Cardiac muscle cell (in vitro differentiated cells and primary cell): Measurements from ENCODE around the gene WDR38. TPM values are rescaled to one million over a fixed set of nuclear protein-coding genes. Genes with fewer than 3 reads are reported as not detected.

Source experiments
- DNase-seq, 2 donors: peaks; one replicate each; pipeline versions ENCODE4 v3.0.0 to v3.0.0-alpha.2; 2010 to 2017; ENCODE audit warnings: low read depth in 1 of 2, low spot score in 1 of 2
- H3K27ac ChIP-seq: fragments of 200-600 bp; sonication (generic); 2 replicates; pipeline ENCODE4 v1.5.1; 2016
- H3K27me3 ChIP-seq: fragments of 200-600 bp; sonication (generic); 2 replicates; pipeline ENCODE4 v1.6.0; 2016; ENCODE audit warnings: control low read depth
- H3K36me3 ChIP-seq: fragments of 200-600 bp; sonication (generic); 2 replicates; pipeline ENCODE4 v1.5.1; 2016; ENCODE audit warnings: control low read depth
- H3K4me1 ChIP-seq: fragments of 200-600 bp; sonication (generic); 2 replicates; pipeline ENCODE4 v1.8.1; 2017; ENCODE audit warnings: low read depth, mild to moderate bottlenecking, mixed run types
- H3K4me3 ChIP-seq: fragments of 200-600 bp; sonication (generic); 2 replicates; pipeline ENCODE4 v1.5.1; 2016; ENCODE audit warnings: mild to moderate bottlenecking
- H3K9me3 ChIP-seq: fragments of 200-600 bp; sonication (generic); 2 replicates; pipeline ENCODE4 v1.5.1; 2017; ENCODE audit warnings: low read depth, mild to moderate bottlenecking, control low read depth
- CTCF ChIP-seq: IDR thresholded peaks from 2 replicates; pipeline ENCODE4 v1.5.1; 2012; ENCODE audit warnings: low read depth, mild to moderate bottlenecking, low read length
- polyA plus RNA-seq: library from polyadenylated mRNA; unstranded; fragments of >200 nt; fragmentation: Nextera tagmentation; extraction: Ambion mirVana; gene quantifications from 2 replicates; pipeline ENCODE4 v1.2.1, GENCODE V29; 2016
- total RNA-seq: library from RNA; depleted of rRNA; stranded (reverse); fragments of >200 nt; gene quantifications from 2 replicates; pipeline ENCODE4 v1.2.3, GENCODE V29; 2016

The WDR38 gene
- total and polyA plus RNA-seq, 2 experiments from 2014 or later: not detected

DNA sequence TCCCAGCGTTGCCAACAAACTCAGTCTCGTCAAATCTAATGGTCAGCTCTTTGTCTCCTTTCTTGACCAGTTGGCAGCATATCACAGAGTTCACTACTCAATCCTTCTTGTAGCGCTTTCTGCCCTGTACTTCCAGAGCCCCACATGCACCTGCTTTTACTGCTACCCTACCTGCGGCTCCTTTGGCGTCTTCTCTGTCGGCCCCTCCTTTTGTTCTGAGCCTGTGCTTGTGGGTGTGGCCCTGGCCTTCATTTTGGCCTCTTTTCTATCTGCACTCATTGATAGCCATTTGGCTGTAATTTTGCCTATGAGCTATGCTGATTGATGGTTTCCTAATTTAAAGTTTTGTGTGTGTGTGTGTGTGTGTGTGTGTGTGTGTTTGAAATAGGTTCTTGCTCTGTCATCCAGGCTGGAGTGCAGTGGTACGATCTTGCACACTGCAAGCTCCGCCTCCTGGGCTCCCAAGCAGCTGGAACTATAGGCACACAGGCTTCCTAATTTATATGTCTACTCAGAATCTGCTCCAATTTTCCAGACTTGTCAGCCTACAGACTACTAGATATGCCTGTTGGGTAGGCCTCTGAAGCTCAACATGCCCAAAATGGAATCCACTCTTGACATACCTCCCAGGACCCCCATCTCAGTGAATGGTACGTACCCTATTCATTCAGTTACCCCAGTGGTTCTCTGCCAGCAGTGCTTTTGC lies 40.9 kb downstream of the WDR38 start:
- Histone ChIP-seq H3K27ac (no peak overlapping the region), H3K4me3 (no peak overlapping the region), H3K27me3 (no peaks in the 10 kb centered on the region), H3K9me3 (no peaks in the 10 kb centered on the region), H3K36me3 (peaks cover 34% of the 10 kb centered on the region), H3K4me1 (no peaks in the 10 kb centered on the region)
- no peak for TF ChIP-seq CTCF
- no peak for DNase-seq

- Histone ChIP-seq H3K27me3 (no peaks in the 10 kb centered on the region), H3K36me3 (peaks cover 33% of the 10 kb centered on the region), H3K4me1 (no peaks in the 10 kb centered on the region), H3K9me3 (no peaks in the 10 kb centered on the region), H3K4me3 (no peak overlapping the region), H3K27ac (no peak overlapping the region)
- peak; percentile 36 to 72 for DNase-seq
- peak; percentile 64 for TF ChIP-seq CTCF
Measured at GRCh38 chr9:124894741-124895170, 41.5 kb downstream of the WDR38 start.

GRCh38 chr9:124897570-124898460 lies 44.6 kb downstream of the WDR38 start:
- DNase-seq: no peak
- Histone ChIP-seq H3K27ac (no peak overlapping the region), H3K4me3 (no peak overlapping the region), H3K27me3 (no peaks in the 10 kb centered on the region), H3K9me3 (no peaks in the 10 kb centered on the region), H3K4me1 (no peaks in the 10 kb centered on the region), H3K36me3 (peaks cover 19% of the 10 kb centered on the region)
- no peak for TF ChIP-seq CTCF

DNA sequence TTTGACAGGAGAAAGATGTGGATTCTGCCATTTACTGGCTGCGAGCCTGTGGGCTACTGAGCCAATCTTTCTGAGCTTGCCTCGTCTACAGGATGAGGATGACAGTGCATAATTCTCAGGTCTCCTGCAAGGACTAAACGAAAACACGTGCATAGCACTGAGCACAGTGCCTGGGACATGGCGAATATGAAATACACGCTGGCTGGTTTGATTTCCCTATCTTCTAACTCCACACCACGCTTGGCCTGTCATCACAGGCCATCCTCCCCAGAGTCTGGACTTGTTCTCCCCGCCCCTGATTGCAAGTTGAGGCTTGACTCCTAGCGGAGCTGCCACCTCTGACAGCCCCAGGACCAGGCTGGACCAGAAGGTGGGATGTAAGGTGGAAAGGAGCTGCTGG lies 46.6 kb downstream of the WDR38 start:
- no peaks in the 10 kb centered on the region for H3K4me1 ChIP-seq
- no peak overlapping the region for H3K4me3 ChIP-seq
- no peaks in the 10 kb centered on the region for H3K9me3 ChIP-seq
- no peak for DNase-seq
- TF ChIP-seq CTCF: no peak
- peaks cover 15% of the 10 kb centered on the region for H3K36me3 ChIP-seq
- no peak overlapping the region for H3K27ac ChIP-seq
- no peaks in the 10 kb centered on the region for H3K27me3 ChIP-seq

DNA sequence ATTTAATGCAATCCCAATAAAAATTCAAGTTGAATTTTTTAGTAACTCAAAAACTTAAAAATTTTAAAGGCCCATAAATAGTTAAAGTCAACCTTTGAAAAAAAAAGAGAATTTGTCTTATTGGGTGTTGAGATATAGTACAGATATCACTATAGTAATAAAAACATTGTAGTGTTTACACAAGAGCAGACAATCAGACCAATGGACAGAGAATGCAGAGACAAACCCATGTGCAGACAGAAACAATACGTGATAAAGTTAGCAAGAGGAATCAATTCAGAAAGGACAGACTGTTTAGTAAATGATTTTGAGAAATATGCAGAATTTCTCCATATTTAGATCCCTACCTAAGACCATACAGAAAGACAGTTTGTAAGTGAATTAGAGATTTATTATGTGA lies 53.7 kb downstream of the WDR38 start:
- H3K36me3 ChIP-seq: peaks cover 7% of the 10 kb centered on the region
- H3K4me3 ChIP-seq: no peak overlapping the region
- no peaks in the 10 kb centered on the region for H3K4me1 ChIP-seq
- no peak overlapping the region for H3K27ac ChIP-seq
- H3K9me3 ChIP-seq: no peaks in the 10 kb centered on the region
- DNase-seq: peak in 1 of 2 donors; percentile 20
- TF ChIP-seq CTCF: no peak
- H3K27me3 ChIP-seq: no peaks in the 10 kb centered on the region

Other genes starting within 250 kb of the WDR38 start
- 12.8 and 19.8 TPM in 2 replicates for gene NR6A1, start 82.1 kb upstream of the WDR38 start, total RNA-seq
- 3.2 and 5.8 TPM in 2 replicates for gene NR6A1, start 82.1 kb upstream of the WDR38 start, polyA plus RNA-seq
- gene OLFML2A, start 76.3 kb upstream of the WDR38 start, total RNA-seq: 4.7 and 10.7 TPM in 2 replicates
- gene OLFML2A, start 76.3 kb upstream of the WDR38 start, polyA plus RNA-seq: 2.6 and 3.4 TPM in 2 replicates
- gene RPL35, start 8.5 kb downstream of the WDR38 start, total RNA-seq: 2,527 and 2,996 TPM in 2 replicates
- 1,204 and 1,356 TPM in 2 replicates for gene RPL35, start 8.5 kb downstream of the WDR38 start, polyA plus RNA-seq
- gene ARPC5L, start 8.7 kb downstream of the WDR38 start, total RNA-seq: 24.3 and 36.0 TPM in 2 replicates
- 61.2 and 88.8 TPM in 2 replicates for gene ARPC5L, start 8.7 kb downstream of the WDR38 start, polyA plus RNA-seq
- 16.2 and 21.1 TPM in 2 replicates for gene GOLGA1, start 87.6 kb downstream of the WDR38 start, total RNA-seq
- gene GOLGA1, start 87.6 kb downstream of the WDR38 start, polyA plus RNA-seq: 13.5 and 15.0 TPM in 2 replicates